DOHH2 (cell line): Measurements from ENCODE around the gene CEL.

Experiments
- H3F3A ChIP-seq: fragments of 200-600 bp; sonication (generic), shearing (Covaris generic); 2 replicates; pipeline ENCODE4 v1.6.0; 2016; ENCODE audit warnings: antibody characterized with exemption, mild to moderate bottlenecking; ENCODE audit not compliant: control insufficient read depth, insufficient read depth
- H3K27ac ChIP-seq: fragments of 200-600 bp; sonication (generic); 2 replicates; pipeline ENCODE4 v1.5.1; 2014; ENCODE audit warnings: low read depth, mild to moderate bottlenecking, low read length, moderate library complexity
- H3K27me3 ChIP-seq: fragments of 200-600 bp; sonication (generic); 2 replicates; pipeline ENCODE4 v1.6.1; 2014; ENCODE audit warnings: mild to moderate bottlenecking, low read length, mixed read lengths; ENCODE audit not compliant: control insufficient read depth
- H3K36me3 ChIP-seq: fragments of 200-600 bp; sonication (generic); 2 replicates; pipeline ENCODE4 v1.6.1; 2014; ENCODE audit warnings: mild to moderate bottlenecking, low read length, moderate library complexity, mixed read lengths; ENCODE audit not compliant: control insufficient read depth
- H3K4me1 ChIP-seq: fragments of 200-600 bp; sonication (generic); 2 replicates; pipeline ENCODE4 v1.6.1; 2014; ENCODE audit warnings: mild to moderate bottlenecking, low read length, mixed read lengths; ENCODE audit not compliant: control insufficient read depth
- H3K4me2 ChIP-seq: fragments of 200-600 bp; sonication (generic); 2 replicates; pipeline ENCODE4 v1.6.0; 2014; ENCODE audit warnings: mild to moderate bottlenecking, low read length, moderate library complexity
- H3K4me3 ChIP-seq: fragments of 200-600 bp; sonication (generic); 2 replicates; pipeline ENCODE4 v1.5.1; 2014; ENCODE audit warnings: mild to moderate bottlenecking, low read length, mixed read lengths
- H3K79me2 ChIP-seq: fragments of 200-600 bp; sonication (generic); 2 replicates; pipeline ENCODE4 v1.6.1; 2014; ENCODE audit warnings: mild to moderate bottlenecking, low read length, mixed read lengths; ENCODE audit not compliant: control insufficient read depth
- H3K9me2 ChIP-seq: fragments of 200-600 bp; sonication (generic); replicated peaks from 2 replicates; pipeline ENCODE4 v1.6.1; 2014; ENCODE audit warnings: mild to moderate bottlenecking, low read length, mixed read lengths; ENCODE audit not compliant: control insufficient read depth
- H3K9me3 ChIP-seq: fragments of 200-600 bp; sonication (generic); 2 replicates; pipeline ENCODE4 v1.6.1; 2014; ENCODE audit warnings: antibody characterized with exemption, low read length, mixed read lengths; ENCODE audit not compliant: control insufficient read depth, insufficient read depth
- H4K20me1 ChIP-seq: fragments of 200-600 bp; sonication (generic); 2 replicates; pipeline ENCODE4 v1.6.0; 2014; ENCODE audit warnings: low read depth, mild to moderate bottlenecking, antibody characterized with exemption, low read length, moderate library complexity; ENCODE audit not compliant: control insufficient read depth, insufficient read depth
- CTCF ChIP-seq: fragments of 200-600 bp; sonication (generic); IDR thresholded peaks from one replicate; pipeline ENCODE4 v1.5.1; 2014; ENCODE audit warnings: antibody characterized with exemption, mild to moderate bottlenecking, low read depth, low read length; ENCODE audit not compliant: poor library complexity, severe bottlenecking
- EZH2phosphoT487 ChIP-seq: fragments of 200-600 bp; sonication (generic); IDR thresholded peaks from 2 replicates; pipeline ENCODE4 v1.6.1; 2017; ENCODE audit warnings: borderline replicate concordance, mild to moderate bottlenecking, antibody characterized with exemption, low read length, moderate library complexity, mixed read lengths

Gene CEL

GRCh38 chr9:133048595-133048994 is 13.2 kb upstream of the CEL start:
- Histone ChIP-seq H3K4me1 (no peaks in the 10 kb centered on the region), H3K4me2 (no peak overlapping the region), H3K27ac (no peak overlapping the region), H3F3A (no peaks in the 10 kb centered on the region), H3K79me2 (no peaks in the 10 kb centered on the region), H4K20me1 (no peaks in the 10 kb centered on the region), H3K9me3 (no peaks in the 10 kb centered on the region), H3K27me3 (no peaks in the 10 kb centered on the region), H3K4me3 (no peak overlapping the region), H3K36me3 (peaks cover 76% of the 10 kb centered on the region), H3K9me2 (no peaks in the 10 kb centered on the region)
- peak; percentile 36 for TF ChIP-seq CTCF
- no peak for TF ChIP-seq EZH2phosphoT487

- Histone ChIP-seq H4K20me1 (no peaks in the 10 kb centered on the region), H3K9me2 (no peaks in the 10 kb centered on the region), H3K36me3 (peaks cover 76% of the 10 kb centered on the region), H3K4me2 (no peak overlapping the region), H3K79me2 (no peaks in the 10 kb centered on the region), H3F3A (no peaks in the 10 kb centered on the region), H3K4me3 (no peak overlapping the region), H3K4me1 (no peaks in the 10 kb centered on the region), H3K9me3 (no peaks in the 10 kb centered on the region), H3K27ac (no peak overlapping the region), H3K27me3 (no peaks in the 10 kb centered on the region)
- no peak for TF ChIP-seq EZH2phosphoT487
- no peak for TF ChIP-seq CTCF
Measured at GRCh38 chr9:133049043-133049442, 12.7 kb upstream of the CEL start.

GRCh38 chr9:133050142-133050541 is 11.6 kb upstream of the CEL start:
- Histone ChIP-seq H3K4me1 (no peaks in the 10 kb centered on the region), H3K79me2 (no peaks in the 10 kb centered on the region), H3K27ac (no peak overlapping the region), H3K36me3 (peaks cover 76% of the 10 kb centered on the region), H3F3A (no peaks in the 10 kb centered on the region), H3K27me3 (no peaks in the 10 kb centered on the region), H3K9me3 (no peaks in the 10 kb centered on the region), H3K9me2 (no peaks in the 10 kb centered on the region), H3K4me2 (no peak overlapping the region), H4K20me1 (no peaks in the 10 kb centered on the region), H3K4me3 (no peak overlapping the region)
- TF ChIP-seq CTCF = no peak

- TF ChIP-seq EZH2phosphoT487 = no peak
- TF ChIP-seq CTCF = no peak
- Histone ChIP-seq H3K79me2 (no peaks in the 10 kb centered on the region), H3F3A (no peaks in the 10 kb centered on the region), H3K9me3 (no peaks in the 10 kb centered on the region), H4K20me1 (no peaks in the 10 kb centered on the region), H3K4me1 (no peaks in the 10 kb centered on the region), H3K27ac (no peak overlapping the region), H3K4me3 (no peak overlapping the region), H3K36me3 (peaks cover 71% of the 10 kb centered on the region), H3K4me2 (no peak overlapping the region), H3K27me3 (no peaks in the 10 kb centered on the region), H3K9me2 (no peaks in the 10 kb centered on the region)
Measured at GRCh38 chr9:133050781-133051180, 11.0 kb upstream of the CEL start.
